ENCODE data around the gene RNASE7. TPM values are rescaled to one million over a fixed set of nuclear protein-coding genes. Genes with fewer than 3 reads are reported as not detected.

Gene RNASE7
- total RNA-seq (2021; ENCODE audit: unreplicated experiment) (not detected), Bru-seq, nascent RNA (not detected), BruChase-seq, experiment 1, labeled RNA remaining after a 6-hour chase (percentile 8 among the genes with signal in this experiment), BruChase-seq, experiment 2, labeled RNA remaining after a 2-hour chase (not detected)
- 0.04 TPM in 1 of 2 replicates, not detected in the other for polyA plus RNA-seq (2012)
- long read RNA-seq, result 0 reads

- no peak for ATAC-seq
- POLR2A ChIA-PET, result no interaction called here
- intact Hi-C loops (cut with micrococcal nuclease), result no loop called here
- H3K9me3 ChIP-seq (ENCODE audit: control insufficient read depth in 1 of 2, insufficient read depth in 1 of 2, low read depth in 1 of 2, low read length in 2 of 2), result no peaks in the 10 kb centered on the region
- H3K79me2 ChIP-seq (ENCODE audit: insufficient read depth, low read length), result no peaks in the 10 kb centered on the region
- RAD21 ChIA-PET (ENCODE audit: low non-redundant PET in 1 of 2, low total read pairs in 2 of 2, uncharacterized antibody in 2 of 2, unreplicated experiment in 2 of 2), result no interaction called here
- no TSS peak for BruUV-seq (replicated peaks)
- CTCF ChIA-PET, result interaction anchor here (0.8 to 5.4 kb wide), 3 partner anchors 27 to 71 kb away, joined by 3 to 148 read pairs (median 4); no protein-coding TSS in a partner anchor
- no peak within 1 kb of the TSS for H3K4me2 ChIP-seq (ENCODE audit: low read length)
- no peaks in the 10 kb centered on the region for H3K36me3 ChIP-seq (ENCODE audit: control insufficient read depth in 1 of 2, insufficient read depth in 2 of 2, low read length in 2 of 2)
- H3K4me1 ChIP-seq (ENCODE audit: control insufficient read depth in 1 of 2, insufficient read depth in 2 of 2, low read length in 2 of 2), result peaks cover 0 to 4% of the 10 kb centered on the region in 2 experiments; a peak in 1 of 4 replicates
- H3K27me3 ChIP-seq (ENCODE audit: insufficient read depth, low read length), result no peaks in the 10 kb centered on the region
- no peak within 1 kb of the TSS for H3K4me3 ChIP-seq (replicated peaks in 1 of 2; ENCODE audit: low read depth in 1 of 2, low read length in 2 of 2)
- H3K9ac ChIP-seq (ENCODE audit: low read length), result no peak within 1 kb of the TSS
- no peak within 1 kb of the TSS for H2AFZ ChIP-seq (ENCODE audit: low read depth, low read length, poor library complexity, severe bottlenecking)
- H3K27ac ChIP-seq (ENCODE audit: low read depth, low read length), result no peak within 1 kb of the TSS
- H3K9me2 ChIP-seq (ENCODE audit: insufficient read depth), result no peaks in the 10 kb centered on the region
- no peaks in the 10 kb centered on the region for H4K20me1 ChIP-seq (ENCODE audit: insufficient read depth)
- TF ChIP-seq EGR1 (IDR thresholded peaks at IDR 0.05; ENCODE audit: low read depth) (no peak), EZH2phosphoT487 (IDR thresholded peaks at IDR 0.05; ENCODE audit: borderline replicate concordance) (no peak), SIN3A (IDR thresholded peaks at IDR 0.05; ENCODE audit: low read depth) (no peak), ZFX (IDR thresholded peaks at IDR 0.05) (no peak), ZNF274 (IDR thresholded peaks at IDR 0.05; ENCODE audit: low read depth, low read length) (no peak)
- no peak for DNase-seq (ENCODE audit: low read depth, low spot score)
These were observed at the start of gene RNASE7 for GRCh38 chr14:21041676-21042433. Gene RNASE7 (plus strand): TSS chr14:21042362. CDS start chr14:21042993, 631 bp downstream.

GRCh38 chr14:20996521-20996920 is 45.6 kb upstream of the RNASE7 start:
- ChIA-PET CTCF (interaction anchor here (0.9 kb wide), 1 partner anchor 11 kb away, joined by 3 read pairs; no protein-coding TSS in a partner anchor), POLR2A (no interaction called here), RAD21 (ENCODE audit: low non-redundant PET in 1 of 2, low total read pairs in 2 of 2, uncharacterized antibody in 2 of 2, unreplicated experiment in 2 of 2) (no interaction called here)
- Histone ChIP-seq H3K27ac (ENCODE audit: low read depth, low read length) (no peak overlapping the region), H3K9ac (ENCODE audit: low read length) (no peak overlapping the region), H3K4me2 (ENCODE audit: low read length) (no peak overlapping the region), H3K9me3 (ENCODE audit: control insufficient read depth in 1 of 2, insufficient read depth in 1 of 2, low read depth in 1 of 2, low read length in 2 of 2) (no peaks in the 10 kb centered on the region), H3K27me3 (ENCODE audit: insufficient read depth, low read length) (no peaks in the 10 kb centered on the region), H3K79me2 (ENCODE audit: insufficient read depth, low read length) (peaks cover 17% of the 10 kb centered on the region), H2AFZ (ENCODE audit: low read depth, low read length, poor library complexity, severe bottlenecking) (no peak overlapping the region), H3K4me1 (ENCODE audit: control insufficient read depth in 1 of 2, insufficient read depth in 2 of 2, low read length in 2 of 2) (peaks cover 7 to 13% of the 10 kb centered on the region in 2 experiments; a peak in 3 of 4 replicates), H4K20me1 (ENCODE audit: insufficient read depth) (no peaks in the 10 kb centered on the region), H3K36me3 (ENCODE audit: control insufficient read depth in 1 of 2, insufficient read depth in 2 of 2, low read length in 2 of 2) (peaks cover 33 to 47% of the 10 kb centered on the region in 2 experiments; a peak in 3 of 4 replicates), H3K4me3 (replicated peaks in 1 of 2; ENCODE audit: low read depth in 1 of 2, low read length in 2 of 2) (no peak overlapping the region), H3K9me2 (ENCODE audit: insufficient read depth) (no peaks in the 10 kb centered on the region)
- ATAC-seq (no peak), DNase-seq (ENCODE audit: low read depth, low spot score) (no peak)
- intact Hi-C loops (cut with micrococcal nuclease), result no loop called here
- BruUV-seq (replicated peaks), result no TSS peak
- no peak for TF ChIP-seq EGR1 (IDR thresholded peaks at IDR 0.05; ENCODE audit: low read depth)
- TF ChIP-seq CEBPB (IDR thresholded peaks at IDR 0.05; ENCODE audit: low read depth), result no peak
- no peak for TF ChIP-seq TCF7L2 (IDR thresholded peaks at IDR 0.05; ENCODE audit: borderline replicate concordance, extremely low read depth, insufficient read depth, insufficient read length)
- no peak for TF ChIP-seq MAX (IDR thresholded peaks at IDR 0.05)
- no peak for TF ChIP-seq CBX3 (IDR thresholded peaks at IDR 0.05; ENCODE audit: low read depth)
- no peak for TF ChIP-seq ATF3 (IDR thresholded peaks at IDR 0.05)
- no peak for TF ChIP-seq SRF (IDR thresholded peaks at IDR 0.05; ENCODE audit: low read depth)
- TF ChIP-seq EZH2 (IDR thresholded peaks at IDR 0.05), result no peak
- no peak for TF ChIP-seq YY1 (IDR thresholded peaks at IDR 0.05; ENCODE audit: extremely low read depth, insufficient replicate concordance, low read depth, low read length)
- no peak for TF ChIP-seq RAD21 (IDR thresholded peaks at IDR 0.05; ENCODE audit: low read depth)
- no peak for TF ChIP-seq ZNF274 (IDR thresholded peaks at IDR 0.05; ENCODE audit: low read depth, low read length)
- TF ChIP-seq SP1 (IDR thresholded peaks at IDR 0.05; ENCODE audit: low read depth), result no peak
